VCaP (cell line): ENCODE measurements around the gene ATP1A2.

Experiments used
- H3K27ac ChIP-seq: fragments of 450-650 bp; 2 replicates; pipeline ENCODE4 v1.5.1; 2017
- CTCF ChIP-seq: fragments of 450-650 bp; conservative IDR thresholded peaks from 2 replicates; pipeline ENCODE4 v1.5.1; 2017; ENCODE audit warnings: mild to moderate bottlenecking, moderate library complexity

ATP1A2 gene

DNA sequence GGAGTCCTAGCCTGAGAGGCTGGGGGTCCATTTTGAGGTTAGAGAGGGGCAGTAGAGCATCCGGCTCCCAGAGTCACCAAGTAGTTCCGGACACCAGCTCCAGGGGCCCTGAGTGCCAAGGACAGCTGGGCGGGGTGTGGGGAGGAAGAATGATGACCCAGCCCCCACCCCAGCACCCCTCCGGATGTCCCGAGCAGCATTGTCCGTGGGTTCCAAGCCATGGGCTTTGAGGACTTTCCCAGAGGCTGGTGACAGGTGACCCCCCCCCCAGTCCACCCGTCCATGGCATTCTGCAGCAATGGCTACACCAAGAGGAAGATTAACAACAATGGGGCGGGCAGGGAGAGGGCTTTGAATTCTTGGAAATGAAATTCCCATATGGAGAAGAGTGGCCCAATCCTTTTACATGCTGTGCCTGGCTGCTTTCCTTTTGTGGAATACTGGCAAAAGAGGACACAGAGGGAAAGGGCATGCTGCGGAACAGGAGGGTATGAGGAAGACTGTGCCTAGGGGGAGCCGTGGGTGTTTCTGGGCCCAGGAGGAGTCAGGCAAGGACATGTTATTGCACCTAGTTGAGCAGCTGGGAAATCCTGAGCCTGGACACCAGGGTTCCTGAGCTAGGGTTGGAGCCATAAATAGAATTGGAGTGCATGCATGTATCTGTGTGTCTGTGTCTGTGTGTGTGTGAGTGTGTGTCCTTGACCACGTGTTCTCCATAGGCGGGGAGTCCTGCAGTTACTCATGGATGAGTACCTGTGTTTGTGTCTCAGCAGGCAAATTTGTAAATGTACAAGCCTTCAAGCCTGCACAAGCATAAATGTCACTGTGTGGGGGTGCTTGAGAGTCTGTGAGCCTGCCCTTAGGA lies 956 bp downstream of the ATP1A2 start:
- no peak for TF ChIP-seq CTCF
- no peak overlapping the region for H3K27ac ChIP-seq

- no peak for TF ChIP-seq CTCF
- H3K27ac ChIP-seq: no peak overlapping the region
Observed at GRCh38 chr1:160117300-160117699, 1.7 kb downstream of the ATP1A2 start.

GRCh38 chr1:160117709-160118183 lies 2.2 kb downstream of the ATP1A2 start:
- no peak overlapping the region for H3K27ac ChIP-seq
- no peak for TF ChIP-seq CTCF

DNA sequence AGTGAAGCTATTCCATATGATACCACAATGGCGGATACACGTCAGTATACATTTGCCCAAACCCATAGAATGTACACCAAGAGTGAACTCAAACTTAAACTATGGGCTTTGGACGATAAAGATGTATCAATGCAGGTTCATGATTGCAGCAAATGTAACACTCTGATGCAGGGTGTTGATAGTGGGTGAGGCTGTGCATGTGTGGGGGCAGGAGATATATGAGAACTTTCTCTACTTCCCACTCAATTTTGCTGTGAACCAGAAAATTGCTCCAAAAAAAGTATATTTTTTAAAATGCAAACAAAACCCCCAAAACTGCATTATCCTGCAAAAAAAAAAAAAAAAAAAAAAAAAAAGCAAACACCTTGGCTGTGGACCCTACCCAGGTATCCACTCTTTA lies 3.4 kb downstream of the ATP1A2 start:
- H3K27ac ChIP-seq: no peak overlapping the region
- TF ChIP-seq CTCF: no peak

DNA sequence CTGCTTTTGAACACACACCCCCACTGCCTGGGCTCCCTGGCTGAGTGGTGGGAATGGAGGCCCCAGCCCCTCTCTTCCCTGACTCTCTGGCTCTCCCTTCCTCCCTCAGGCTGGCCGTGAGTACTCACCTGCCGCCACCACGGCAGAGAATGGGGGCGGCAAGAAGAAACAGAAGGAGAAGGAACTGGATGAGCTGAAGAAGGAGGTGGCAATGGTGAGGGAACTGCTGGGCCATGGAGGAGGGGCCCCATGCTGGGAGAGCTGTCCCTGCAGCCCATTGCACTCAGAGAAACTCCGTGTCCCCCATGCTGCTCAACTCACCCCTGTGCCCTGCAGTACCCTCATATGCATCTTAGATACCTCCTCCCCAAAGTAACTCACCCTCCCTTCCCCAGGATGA lies 5.2 kb downstream of the ATP1A2 start:
- no peak overlapping the region for H3K27ac ChIP-seq
- no peak for TF ChIP-seq CTCF

GRCh38 chr1:160121388-160121787 lies 5.8 kb downstream of the ATP1A2 start:
- no peak overlapping the region for H3K27ac ChIP-seq

More at GRCh38 chr1:160121388-160121787, 5.8 kb downstream of the ATP1A2 start:
- no peak for TF ChIP-seq CTCF
